Measurements from ENCODE around the gene C4BPB.

The C4BPB gene

DNA sequence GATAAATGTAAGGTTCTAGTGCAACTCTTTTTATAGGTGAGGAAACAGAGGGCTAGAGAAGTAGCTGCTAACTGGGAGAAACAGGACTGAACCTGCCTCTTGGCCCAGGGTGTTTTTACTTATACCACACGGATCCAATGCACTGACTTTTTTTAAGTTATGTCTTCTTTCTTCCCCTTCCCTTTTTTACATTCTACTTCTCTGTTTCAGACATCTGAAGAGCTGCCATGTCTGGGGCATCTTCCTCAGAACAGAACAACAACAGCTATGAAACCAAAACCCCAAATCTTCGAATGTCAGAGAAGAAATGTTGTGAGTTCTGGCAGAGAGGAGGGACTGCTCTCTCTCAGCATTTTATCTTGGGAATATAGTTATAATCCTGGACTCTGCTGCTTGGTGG, 34.2 kb upstream of the C4BPB start:
- H3K27ac Mint-ChIP-seq, result no peak overlapping the region
- H3K4me3 Mint-ChIP-seq, result no peak overlapping the region
- peaks cover 3% of the 10 kb centered on the region for H3K36me3 Mint-ChIP-seq (ENCODE audit: low read depth)
- no peaks in the 10 kb centered on the region for H3K27me3 Mint-ChIP-seq
- no peaks in the 10 kb centered on the region for H3K9me3 Mint-ChIP-seq
- H3K4me1 Mint-ChIP-seq (ENCODE audit: low read depth), result peaks cover 44% of the 10 kb centered on the region

DNA sequence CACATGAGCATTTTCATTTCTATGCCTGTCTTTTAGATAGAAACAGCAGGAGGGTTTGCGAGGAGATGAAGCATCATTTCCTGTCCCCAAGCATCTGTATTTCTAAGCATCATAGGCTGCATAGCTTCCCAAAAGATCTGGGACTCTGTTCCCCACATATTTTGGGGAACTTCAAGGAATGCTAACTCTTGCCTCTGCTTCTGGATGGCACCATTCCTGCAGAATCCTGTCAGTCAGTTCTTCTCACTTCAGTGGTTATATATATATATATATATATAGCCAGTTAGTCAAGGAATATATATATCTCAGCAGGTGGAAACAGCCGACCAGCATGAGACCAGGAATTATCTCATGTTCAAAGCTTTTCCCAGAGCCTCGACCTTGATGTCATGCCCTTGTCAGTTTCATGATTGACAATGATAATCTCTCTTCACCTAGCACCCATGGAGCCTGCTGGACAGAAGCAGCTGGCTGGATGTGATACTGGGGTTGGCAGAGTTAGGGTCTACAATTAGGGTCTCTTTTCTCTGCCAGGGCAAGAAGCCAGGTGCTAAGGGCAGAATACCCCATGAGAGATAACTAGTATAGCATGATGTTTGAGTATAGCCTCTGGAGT, 33.2 kb upstream of the C4BPB start:
- no peak overlapping the region for H3K4me3 Mint-ChIP-seq
- no peaks in the 10 kb centered on the region for H3K9me3 Mint-ChIP-seq
- H3K27ac Mint-ChIP-seq, result no peak overlapping the region
- peaks cover 39% of the 10 kb centered on the region for H3K4me1 Mint-ChIP-seq (ENCODE audit: low read depth)
- no peaks in the 10 kb centered on the region for H3K27me3 Mint-ChIP-seq
- H3K36me3 Mint-ChIP-seq (ENCODE audit: low read depth), result no peaks in the 10 kb centered on the region

DNA sequence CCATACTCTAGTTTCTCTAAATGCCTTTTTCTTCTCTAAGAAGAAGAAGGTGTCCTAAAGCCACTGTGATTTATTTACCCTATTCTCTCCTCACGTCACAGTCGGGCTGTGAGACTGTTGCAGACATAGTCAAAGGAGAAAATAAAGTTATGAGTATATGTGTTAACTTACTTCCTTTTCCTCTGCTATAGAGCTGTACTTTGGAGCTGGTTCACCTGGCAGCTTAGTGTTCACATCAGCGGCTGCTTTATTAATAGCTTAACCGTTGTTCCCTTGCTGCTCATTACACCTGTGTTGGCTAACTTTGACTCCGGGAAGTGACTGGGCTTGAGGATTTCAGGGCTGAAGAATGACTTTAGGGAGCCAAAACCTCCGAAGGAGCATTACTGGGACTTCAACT, 32.0 kb upstream of the C4BPB start:
- H3K27me3 Mint-ChIP-seq, result no peaks in the 10 kb centered on the region
- no peak overlapping the region for H3K27ac Mint-ChIP-seq
- H3K4me3 Mint-ChIP-seq, result no peak overlapping the region
- no peaks in the 10 kb centered on the region for H3K36me3 Mint-ChIP-seq (ENCODE audit: low read depth)
- peaks cover 31% of the 10 kb centered on the region for H3K4me1 Mint-ChIP-seq (ENCODE audit: low read depth)
- H3K9me3 Mint-ChIP-seq, result no peaks in the 10 kb centered on the region

DNA sequence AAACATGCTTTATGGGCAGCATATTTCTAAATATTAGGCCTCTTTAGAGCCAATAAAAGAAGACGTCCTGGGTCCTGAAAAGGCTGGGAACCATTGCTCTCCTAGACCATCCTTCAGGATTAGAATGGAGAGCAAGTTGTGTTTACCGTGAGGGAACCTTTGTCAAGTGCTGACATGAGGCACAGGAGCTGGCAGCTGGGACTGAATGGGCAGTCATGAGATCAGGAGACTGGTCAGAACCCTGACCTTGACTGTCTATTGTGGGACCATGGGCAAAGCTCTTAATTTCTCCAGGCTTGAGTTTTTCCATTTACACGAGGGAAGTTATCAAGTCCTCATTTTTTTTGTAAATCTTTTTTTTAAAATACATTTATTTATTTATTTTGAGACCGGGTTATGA, 30.4 kb upstream of the C4BPB start:
- Mint-ChIP-seq H3K4me1 (ENCODE audit: low read depth) (peaks cover 15% of the 10 kb centered on the region), H3K4me3 (no peak overlapping the region), H3K9me3 (no peaks in the 10 kb centered on the region), H3K27ac (no peak overlapping the region), H3K27me3 (no peaks in the 10 kb centered on the region), H3K36me3 (ENCODE audit: low read depth) (peaks cover 7% of the 10 kb centered on the region)

DNA sequence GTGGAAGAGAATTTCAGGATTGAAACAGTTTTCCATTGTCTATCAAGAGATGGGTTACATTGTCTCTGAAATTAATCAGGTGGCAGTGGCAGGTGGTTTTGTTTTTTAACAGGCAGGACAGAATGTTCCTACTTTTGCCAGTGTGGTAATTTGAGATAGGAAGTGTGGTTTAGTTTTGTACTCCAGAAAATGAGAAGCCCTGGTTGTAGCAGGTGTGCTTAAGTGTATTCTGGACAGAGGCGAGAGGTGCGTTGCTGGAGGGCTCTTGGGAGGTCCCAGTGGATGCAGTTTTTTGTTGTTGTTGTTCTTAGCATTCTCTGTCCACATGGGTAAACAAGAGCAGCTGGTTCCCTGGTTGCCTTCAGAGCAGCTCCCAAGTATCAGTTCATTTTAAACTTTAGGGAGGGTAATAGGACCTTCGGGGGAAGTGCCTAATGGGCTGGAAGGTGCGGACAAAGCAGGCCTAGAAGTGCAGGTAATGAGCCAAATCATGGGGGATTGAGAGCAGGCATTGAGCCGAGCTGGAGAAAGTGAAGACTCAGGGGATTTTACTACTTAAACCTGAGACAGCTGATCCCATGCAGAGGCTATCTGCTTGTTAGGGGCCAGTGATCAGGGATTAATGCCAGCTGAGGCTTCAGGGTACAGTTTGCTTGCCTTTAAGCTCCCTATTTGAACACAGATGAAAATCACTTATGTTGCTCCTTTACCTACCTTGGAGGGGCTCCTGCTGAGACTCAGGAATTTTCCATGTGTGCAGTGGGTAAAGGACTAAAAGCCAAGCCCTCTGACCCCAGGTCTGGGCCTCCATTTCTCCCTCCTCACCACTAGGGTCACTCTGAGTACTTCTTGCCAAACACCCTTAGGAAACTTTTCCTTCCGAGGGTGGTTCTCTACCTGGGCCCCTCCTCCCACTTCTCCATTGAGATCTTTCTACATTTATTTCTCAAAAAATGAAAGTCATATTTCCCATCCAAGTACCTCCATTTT, 29.5 kb upstream of the C4BPB start:
- Mint-ChIP-seq H3K36me3 (ENCODE audit: low read depth) (peaks cover 10% of the 10 kb centered on the region), H3K9me3 (no peaks in the 10 kb centered on the region), H3K27me3 (no peaks in the 10 kb centered on the region), H3K4me3 (no peak overlapping the region), H3K27ac (no peak overlapping the region), H3K4me1 (ENCODE audit: low read depth) (peaks cover 8% of the 10 kb centered on the region)

DNA sequence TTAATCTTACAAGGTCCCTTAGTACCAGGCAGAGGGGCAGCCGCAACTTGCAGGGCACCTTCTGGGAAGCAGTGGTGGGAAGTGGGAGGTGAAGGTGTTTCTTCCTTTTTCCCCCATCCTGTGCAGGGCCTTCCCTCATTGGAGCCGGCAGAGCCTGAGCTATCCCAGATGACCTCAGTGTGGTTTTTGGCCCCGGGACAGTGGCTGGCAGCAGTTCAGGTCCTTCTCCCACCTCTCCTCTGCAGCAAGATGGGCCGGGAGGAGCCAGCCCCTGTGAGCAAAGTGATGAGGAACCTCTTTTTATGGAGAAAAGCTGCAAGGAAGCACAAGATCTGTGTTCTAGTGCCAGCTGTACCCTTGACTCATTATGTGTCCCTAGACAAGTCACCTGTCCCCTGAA, 28.8 kb upstream of the C4BPB start:
- peaks cover 10% of the 10 kb centered on the region for H3K36me3 Mint-ChIP-seq (ENCODE audit: low read depth)
- no peak overlapping the region for H3K27ac Mint-ChIP-seq

DNA sequence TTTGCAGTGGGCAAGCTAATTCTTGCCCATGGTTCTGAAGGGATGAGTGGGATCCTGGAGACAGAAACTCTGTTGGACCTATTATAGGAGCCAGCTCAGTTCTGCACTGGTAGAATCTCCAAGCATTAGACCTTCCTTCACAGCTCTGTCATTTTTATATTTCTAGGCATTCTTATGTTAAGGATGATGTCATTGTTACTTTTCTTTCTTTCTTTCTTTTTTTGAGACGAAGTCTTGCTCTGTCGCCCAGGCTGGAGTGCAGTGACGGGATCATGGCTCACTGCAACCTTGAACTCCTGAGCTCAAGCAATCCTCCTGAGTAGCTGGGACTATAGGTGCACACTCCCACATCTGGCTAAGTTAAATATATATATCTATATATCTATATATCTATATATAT, 28.1 kb upstream of the C4BPB start:
- no peak overlapping the region for H3K27ac Mint-ChIP-seq
- no peaks in the 10 kb centered on the region for H3K4me1 Mint-ChIP-seq (ENCODE audit: low read depth)
- no peak overlapping the region for H3K4me3 Mint-ChIP-seq
- no peaks in the 10 kb centered on the region for H3K9me3 Mint-ChIP-seq
- H3K27me3 Mint-ChIP-seq, result no peaks in the 10 kb centered on the region
- peaks cover 10% of the 10 kb centered on the region for H3K36me3 Mint-ChIP-seq (ENCODE audit: low read depth)

More for the DNA sequence above, 28.8 kb upstream of the C4BPB start:
- Mint-ChIP-seq H3K9me3 (no peaks in the 10 kb centered on the region), H3K4me3 (no peak overlapping the region), H3K4me1 (ENCODE audit: low read depth) (peaks cover 1% of the 10 kb centered on the region), H3K27me3 (no peaks in the 10 kb centered on the region)

DNA sequence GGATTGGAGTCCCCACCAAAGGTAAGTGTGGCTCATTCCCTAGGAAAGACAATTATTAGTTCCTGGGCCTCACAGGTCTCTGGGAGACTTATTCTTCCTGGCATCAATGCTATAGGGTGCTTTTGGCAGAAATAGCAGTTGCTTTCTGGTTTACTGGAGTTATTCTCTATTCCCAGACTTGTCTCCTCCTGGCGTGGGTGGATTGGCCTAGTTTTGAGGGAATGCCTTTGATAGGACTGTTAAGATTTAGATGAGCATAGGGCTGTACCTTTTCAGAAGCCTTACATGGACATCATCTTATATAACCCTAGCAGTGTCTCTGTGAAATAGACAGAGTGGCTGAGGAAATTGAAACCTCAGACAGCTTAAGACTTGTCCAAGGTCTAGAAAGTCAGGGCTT, 26.6 kb upstream of the C4BPB start:
- Mint-ChIP-seq H3K27me3 (no peaks in the 10 kb centered on the region), H3K9me3 (no peaks in the 10 kb centered on the region), H3K4me3 (no peak overlapping the region), H3K27ac (no peak overlapping the region), H3K4me1 (ENCODE audit: low read depth) (no peaks in the 10 kb centered on the region), H3K36me3 (ENCODE audit: low read depth) (peaks cover 11% of the 10 kb centered on the region)

DNA sequence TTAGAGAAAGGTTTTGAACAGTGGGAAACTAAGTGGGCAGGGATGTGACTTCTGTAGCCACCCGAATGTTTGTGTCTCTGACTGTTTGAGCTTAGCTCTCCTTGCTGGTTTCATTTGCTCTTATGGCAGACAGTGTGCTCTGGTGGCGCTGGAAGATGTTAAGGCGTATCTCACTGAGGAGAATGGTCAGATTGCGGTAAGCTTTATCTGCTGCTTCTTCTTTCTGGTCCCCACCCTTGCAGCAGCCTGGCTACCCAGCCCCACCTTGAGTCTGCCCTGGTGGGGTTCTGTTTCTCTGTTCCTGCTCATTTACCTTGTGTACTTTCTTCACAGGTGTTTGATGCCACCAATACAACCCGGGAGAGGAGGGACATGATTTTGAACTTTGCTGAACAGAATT, 25.6 kb upstream of the C4BPB start:
- no peaks in the 10 kb centered on the region for H3K4me1 Mint-ChIP-seq (ENCODE audit: low read depth)
- H3K4me3 Mint-ChIP-seq, result no peak overlapping the region
- no peaks in the 10 kb centered on the region for H3K27me3 Mint-ChIP-seq
- H3K27ac Mint-ChIP-seq, result no peak overlapping the region
- no peaks in the 10 kb centered on the region for H3K9me3 Mint-ChIP-seq
- peaks cover 16% of the 10 kb centered on the region for H3K36me3 Mint-ChIP-seq (ENCODE audit: low read depth)

DNA sequence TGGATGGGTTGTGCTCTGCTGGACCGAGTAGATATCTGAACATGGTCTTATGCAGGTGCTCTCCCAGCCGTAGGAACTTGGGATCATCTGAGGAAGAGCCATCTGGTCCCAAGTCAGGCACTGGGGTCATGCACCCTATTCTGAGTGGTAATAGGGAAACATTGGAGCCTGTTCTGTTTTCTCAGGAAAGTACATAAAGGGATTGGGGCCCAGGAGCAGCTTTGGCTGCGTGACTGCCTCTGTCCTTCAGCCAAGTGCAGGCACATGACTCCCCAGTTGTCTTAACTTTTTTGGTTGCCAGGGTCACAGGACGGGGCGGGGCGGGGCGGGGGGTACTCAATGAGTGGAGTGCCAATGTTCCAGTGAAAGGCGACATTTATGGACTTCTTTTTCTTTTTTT, 24.1 kb upstream of the C4BPB start:
- Mint-ChIP-seq H3K27me3 (no peaks in the 10 kb centered on the region), H3K9me3 (no peaks in the 10 kb centered on the region), H3K4me3 (no peak overlapping the region), H3K36me3 (ENCODE audit: low read depth) (peaks cover 25% of the 10 kb centered on the region), H3K4me1 (ENCODE audit: low read depth) (peaks cover 8% of the 10 kb centered on the region), H3K27ac (no peak overlapping the region)

DNA sequence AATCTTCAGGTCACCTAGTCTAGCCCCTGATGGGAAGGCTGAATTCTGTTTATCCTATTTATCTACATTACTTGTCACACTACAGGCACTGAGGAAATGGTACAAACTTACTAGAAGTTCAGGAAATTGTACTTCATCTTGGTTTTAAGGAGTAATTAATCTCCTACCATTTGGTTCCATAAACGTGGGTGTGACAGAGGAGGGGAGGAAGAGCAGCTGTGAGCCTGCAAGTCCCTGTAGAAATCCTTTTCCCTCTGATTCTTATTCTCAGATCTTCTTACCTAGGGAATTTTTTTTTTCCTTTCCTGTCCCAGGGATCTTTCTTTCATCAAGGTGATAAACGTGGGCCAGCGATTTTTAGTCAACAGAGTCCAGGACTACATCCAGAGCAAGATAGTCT, 21.5 kb upstream of the C4BPB start:
- Mint-ChIP-seq H3K9me3 (no peaks in the 10 kb centered on the region), H3K36me3 (ENCODE audit: low read depth) (peaks cover 28% of the 10 kb centered on the region), H3K27me3 (no peaks in the 10 kb centered on the region), H3K27ac (no peak overlapping the region), H3K4me3 (no peak overlapping the region), H3K4me1 (ENCODE audit: low read depth) (peaks cover 31% of the 10 kb centered on the region)

DNA sequence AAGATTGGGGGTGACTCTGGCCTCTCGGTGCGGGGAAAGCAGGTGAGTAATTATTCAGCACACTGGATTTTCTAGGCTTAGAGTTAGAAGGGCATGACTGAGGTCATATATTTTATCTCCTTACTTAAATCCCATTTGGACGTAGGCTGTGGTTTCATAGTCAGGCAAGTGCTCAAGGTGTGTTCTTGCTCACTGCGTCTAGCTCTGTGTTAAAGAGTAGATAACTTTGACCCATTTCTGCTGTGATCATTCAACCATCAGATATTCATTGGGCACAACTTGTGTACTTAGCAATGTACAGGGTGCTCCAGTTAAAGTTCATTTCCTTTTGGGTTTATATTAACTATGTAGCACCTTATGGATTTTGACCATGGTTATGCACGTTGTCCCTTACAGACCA, 21.0 kb upstream of the C4BPB start:
- peaks cover 24% of the 10 kb centered on the region for H3K36me3 Mint-ChIP-seq (ENCODE audit: low read depth)
- no peak overlapping the region for H3K4me3 Mint-ChIP-seq
- H3K4me1 Mint-ChIP-seq (ENCODE audit: low read depth), result peaks cover 31% of the 10 kb centered on the region
- no peaks in the 10 kb centered on the region for H3K9me3 Mint-ChIP-seq
- H3K27ac Mint-ChIP-seq, result no peak overlapping the region
- H3K27me3 Mint-ChIP-seq, result no peaks in the 10 kb centered on the region

DNA sequence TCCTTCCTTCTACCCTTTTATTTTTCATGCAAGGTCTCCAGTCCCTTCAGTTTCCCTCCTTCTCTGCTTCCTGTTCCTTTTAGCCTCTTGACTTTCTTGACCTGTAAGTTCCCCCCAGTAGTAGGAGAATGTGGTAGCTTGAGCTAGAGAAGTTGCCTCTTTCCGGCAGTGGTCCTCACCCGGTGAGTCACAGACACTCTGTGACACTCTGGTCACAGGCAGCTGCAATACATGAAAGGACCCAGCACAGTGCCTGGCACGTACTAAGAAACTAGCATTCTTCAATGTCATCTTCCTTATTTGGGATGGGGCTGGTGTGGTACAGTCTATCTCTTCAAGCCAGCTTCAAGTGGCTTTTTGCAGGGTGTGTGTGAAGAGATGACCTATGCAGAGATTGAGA, 19.6 kb upstream of the C4BPB start:
- no peaks in the 10 kb centered on the region for H3K9me3 Mint-ChIP-seq
- H3K27me3 Mint-ChIP-seq, result no peaks in the 10 kb centered on the region
- H3K4me1 Mint-ChIP-seq (ENCODE audit: low read depth), result peaks cover 31% of the 10 kb centered on the region
- H3K27ac Mint-ChIP-seq, result no peak overlapping the region
- peaks cover 18% of the 10 kb centered on the region for H3K36me3 Mint-ChIP-seq (ENCODE audit: low read depth)
- H3K4me3 Mint-ChIP-seq, result no peak overlapping the region

DNA sequence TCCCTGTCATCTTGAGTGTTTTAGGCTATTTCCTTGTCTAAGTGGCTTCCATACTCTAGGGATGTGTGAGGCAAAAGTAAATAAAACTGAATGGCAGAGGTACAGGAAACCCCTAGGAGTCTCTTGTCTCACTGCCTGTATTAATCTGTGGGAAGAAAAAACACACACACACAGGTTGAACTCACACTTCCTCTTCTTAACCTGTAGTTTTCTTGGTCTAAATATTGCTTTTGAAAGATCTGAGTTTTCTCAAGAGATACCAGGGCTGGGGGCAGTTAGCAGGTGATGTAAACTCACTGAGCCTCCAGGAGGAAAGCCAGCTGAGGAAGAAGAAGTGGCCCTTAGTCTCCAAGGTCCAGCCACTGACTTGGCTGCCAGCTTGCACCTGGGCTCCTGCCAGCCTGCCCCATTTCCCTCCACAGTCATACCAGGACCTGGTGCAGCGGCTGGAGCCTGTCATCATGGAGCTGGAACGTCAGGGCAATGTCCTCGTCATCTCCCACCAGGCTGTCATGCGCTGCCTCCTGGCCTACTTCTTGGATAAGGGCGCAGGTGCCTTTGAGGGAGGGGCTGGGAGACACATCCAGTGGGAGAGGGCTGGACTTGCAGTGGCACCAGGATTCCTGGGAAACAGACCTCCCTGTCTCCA, 18.7 kb upstream of the C4BPB start:
- no peaks in the 10 kb centered on the region for H3K27me3 Mint-ChIP-seq
- H3K36me3 Mint-ChIP-seq (ENCODE audit: low read depth), result peaks cover 18% of the 10 kb centered on the region
- H3K4me3 Mint-ChIP-seq, result no peak overlapping the region
- H3K4me1 Mint-ChIP-seq (ENCODE audit: low read depth), result peaks cover 31% of the 10 kb centered on the region
- H3K9me3 Mint-ChIP-seq, result no peaks in the 10 kb centered on the region
- H3K27ac Mint-ChIP-seq, result no peak overlapping the region

DNA sequence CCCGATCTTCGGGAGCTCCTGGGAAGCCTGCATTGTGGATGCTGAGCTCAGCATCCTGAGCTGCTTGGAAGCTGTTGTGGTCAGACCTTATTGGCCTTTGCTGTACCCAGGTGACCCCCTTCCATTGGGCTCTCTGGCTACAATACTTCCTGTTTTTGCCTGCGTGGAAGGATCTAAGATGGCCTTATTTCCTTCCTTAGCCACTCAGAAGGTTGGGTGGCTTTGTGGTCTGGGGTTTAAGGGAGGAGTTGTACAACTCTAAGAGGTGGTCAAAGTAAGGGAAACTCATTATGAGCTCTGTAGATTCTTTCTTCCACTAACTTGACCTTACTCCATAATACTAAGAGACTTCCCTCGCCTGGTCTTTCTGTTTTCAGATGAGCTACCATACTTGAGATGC, 17.8 kb upstream of the C4BPB start:
- Mint-ChIP-seq H3K4me3 (no peak overlapping the region), H3K4me1 (ENCODE audit: low read depth) (peaks cover 31% of the 10 kb centered on the region), H3K27me3 (no peaks in the 10 kb centered on the region), H3K9me3 (no peaks in the 10 kb centered on the region), H3K36me3 (ENCODE audit: low read depth) (peaks cover 18% of the 10 kb centered on the region), H3K27ac (no peak overlapping the region)
